HG03139 (cell line): Measurements from ENCODE around the gene IFT122.
"Not testable (repeated sequence)": the region's sequence is repeated elsewhere in the genome, so short reads cannot be mapped to it uniquely, and the experiment has no call there.

Experiments used
- ATAC-seq: cut with Tn5 transposase; IDR thresholded peaks from one replicate; pipeline ENCODE4 v1.9.1; 2021; ENCODE audit not compliant: unreplicated experiment

IFT122 gene

GRCh38 chr3:129492691-129493090, 52.7 kb downstream of the IFT122 start:
- ATAC-seq, result no peak

GRCh38 chr3:129493206-129493605, 53.2 kb downstream of the IFT122 start:
- no peak for ATAC-seq

GRCh38 chr3:129494499-129494898, 54.5 kb downstream of the IFT122 start:
- ATAC-seq, result not testable (repeated sequence)

- ATAC-seq, result not testable (repeated sequence)
Measured at GRCh38 chr3:129495006-129495639, 55.1 kb downstream of the IFT122 start.

- not testable (repeated sequence) for ATAC-seq
Measured at GRCh38 chr3:129497876-129498275, 57.9 kb downstream of the IFT122 start.

- ATAC-seq, result not testable (repeated sequence)
Measured at GRCh38 chr3:129498603-129499488, 58.8 kb downstream of the IFT122 start.

GRCh38 chr3:129499604-129500333, 59.7 kb downstream of the IFT122 start:
- not testable (repeated sequence) for ATAC-seq

- no peak for ATAC-seq
Measured at GRCh38 chr3:129500334-129500658, 60.3 kb downstream of the IFT122 start.

- no peak for ATAC-seq
Measured at GRCh38 chr3:129501630-129502029, 61.6 kb downstream of the IFT122 start.

GRCh38 chr3:129502641-129503408, 62.8 kb downstream of the IFT122 start:
- no peak for ATAC-seq

- ATAC-seq, result no peak
Measured at GRCh38 chr3:129503471-129504291, 63.7 kb downstream of the IFT122 start.

GRCh38 chr3:129504471-129505100, 64.6 kb downstream of the IFT122 start:
- no peak for ATAC-seq

- no peak for ATAC-seq
Measured at GRCh38 chr3:129505341-129505740, 65.3 kb downstream of the IFT122 start.

GRCh38 chr3:129506231-129506742, 66.3 kb downstream of the IFT122 start:
- ATAC-seq, result no peak

GRCh38 chr3:129507181-129507831, 67.3 kb downstream of the IFT122 start:
- ATAC-seq, result no peak

- ATAC-seq, result no peak
Measured at GRCh38 chr3:129512595-129512994, 72.6 kb downstream of the IFT122 start.

- no peak for ATAC-seq
Measured at GRCh38 chr3:129513705-129514104, 73.7 kb downstream of the IFT122 start.

GRCh38 chr3:129514110-129514509, 74.1 kb downstream of the IFT122 start:
- no peak for ATAC-seq

GRCh38 chr3:129514563-129514962, 74.5 kb downstream of the IFT122 start:
- no peak for ATAC-seq
